K562 (cell line): ENCODE results near the gene LRRTM2. TPM values are rescaled to one million over a fixed set of nuclear protein-coding genes. Genes with fewer than 3 reads are reported as not detected.

Source experiments
- ATAC-seq: fragments of 200-7000 bp; cut with Tn5 transposase; 3 replicates; pipeline ENCODE4 v1.9.1; 2020; ENCODE audit warnings: moderate library complexity
- BruUV-seq: library from RNA; stranded (reverse); fragments of 400-500 nt; replicated peaks from 2 replicates; lab custom pipeline; 2021; lab: Mats Ljungman, UMichigan
- CTCF ChIA-PET: fragments of 300-600 bp; formaldehyde crosslinking; extraction: SDS; loops from one replicate; lab custom pipeline; 2021; ENCODE audit warnings: low intra/inter-chr PET ratio; lab: Yijun Ruan, JAX
- POLR2A ChIA-PET: fragments of 300-600, 350-650 bp; sonication (Branson Sonifier 250); formaldehyde crosslinking; extraction: SDS; loops from one replicate; lab custom pipeline; 2021; ENCODE audit warnings: antibody characterized with exemption, inconsistent platforms; lab: Yijun Ruan, JAX
- DNase-seq, 4 experiments: peaks; one replicate each; pipeline versions ENCODE4 v3.0.0 to v3.0.0-alpha.2; 2011 to 2018; ENCODE audit warnings: low spot score in 3 of 4, mixed read lengths in 3 of 4; ENCODE audit errors: extremely low read depth in 1 of 4
- FAIRE-seq: peaks from 2 replicates; lab custom pipeline; 2011; peaks lifted over from hg19 to GRCh38; lab: Jason Lieb, UNC
- H2AFZ ChIP-seq: 2 replicates; pipeline ENCODE4 v1.6.0; 2011; ENCODE audit warnings: low read depth, low read length, control low read depth, inconsistent platforms
- H3K27ac ChIP-seq: fragments of 200-600 bp; 3 replicates; pipeline ENCODE4 v1.8.0; 2011; ENCODE audit warnings: low read depth, mild to moderate bottlenecking, control low read depth, inconsistent platforms, low read length, moderate library complexity, mixed read lengths; ENCODE audit errors: extremely low read depth
- H3K27me3 ChIP-seq, 2 experiments: fragments of 300-600 bp in 1 of 2; 2 replicates in 1 of 2; 3 replicates in 1 of 2; pipeline versions ENCODE4 v1.6.0 to v1.8.0; 2011; ENCODE audit warnings: inconsistent platforms in 2 of 2, low read length in 2 of 2, mild to moderate bottlenecking in 1 of 2, mixed read lengths in 1 of 2, moderate library complexity in 1 of 2; ENCODE audit not compliant: control insufficient read depth in 2 of 2, insufficient read depth in 2 of 2
- H3K36me3 ChIP-seq: fragments of 300-600 bp; 3 replicates; pipeline ENCODE4 v1.8.0; 2011; ENCODE audit warnings: mild to moderate bottlenecking, low read length, inconsistent platforms; ENCODE audit not compliant: control insufficient read depth, insufficient read depth
- H3K4me1 ChIP-seq, 2 experiments: fragments of 200-600 bp in 1 of 2; replicated peaks in 1 of 2; 2 replicates in 1 of 2; 3 replicates in 1 of 2; pipeline versions ENCODE4 v1.5.1 to v1.8.0; 2011; ENCODE audit warnings: inconsistent platforms in 2 of 2, low read length in 2 of 2, mild to moderate bottlenecking in 1 of 2, mixed read lengths in 1 of 2, moderate library complexity in 1 of 2; ENCODE audit not compliant: control insufficient read depth in 2 of 2, insufficient read depth in 2 of 2
- H3K4me2 ChIP-seq: 2 replicates; pipeline ENCODE4 v1.6.1; 2011; ENCODE audit warnings: low read length, control low read depth, inconsistent platforms, mixed read lengths; ENCODE audit not compliant: insufficient read depth
- H3K4me3 ChIP-seq: fragments of 200-600 bp; sonication (generic), shearing (Covaris generic); 2 replicates; pipeline ENCODE4 v1.5.1; 2016; ENCODE audit warnings: control low read depth, inconsistent platforms
- H3K79me2 ChIP-seq: fragments of 200-600 bp; 3 replicates; pipeline ENCODE4 v1.8.0; 2011; ENCODE audit warnings: low read length, inconsistent platforms; ENCODE audit not compliant: control insufficient read depth, insufficient read depth
- H3K9ac ChIP-seq, 2 experiments: 2 replicates each; pipeline versions ENCODE4 v1.6.0 to v1.6.1; 2011; ENCODE audit warnings: low read depth in 2 of 2, low read length in 2 of 2, control low read depth in 1 of 2, inconsistent platforms in 1 of 2, mild to moderate bottlenecking in 1 of 2, mixed read lengths in 1 of 2; ENCODE audit not compliant: insufficient read depth in 1 of 2
- H3K9me1 ChIP-seq: one replicate; pipeline ENCODE4 v1.6.0; 2011; ENCODE audit warnings: inconsistent platforms, mild to moderate bottlenecking, low read length, moderate library complexity; ENCODE audit not compliant: control insufficient read depth, insufficient read depth
- H3K9me3 ChIP-seq: replicated peaks from 2 replicates; pipeline ENCODE4 v1.5.1; 2011; ENCODE audit warnings: low read depth, low read length, inconsistent platforms; ENCODE audit not compliant: control insufficient read depth, insufficient read depth
- H4K20me1 ChIP-seq: replicated peaks from 2 replicates; pipeline ENCODE4 v1.6.1; 2011; ENCODE audit warnings: low read length, inconsistent platforms, mixed read lengths; ENCODE audit not compliant: control insufficient read depth, insufficient read depth
- ARID3B ChIP-seq: fragments of 250-450 bp; sonication (Bioruptor Pico); IDR thresholded peaks from 2 replicates; pipeline ENCODE4 v1.4.0; 2020; ENCODE audit warnings: borderline replicate concordance
- BCOR ChIP-seq: fragments of 450-650 bp; IDR thresholded peaks from 2 replicates; pipeline ENCODE4 v1.6.1; 2016
- CHD7 ChIP-seq: fragments of 200-600 bp; sonication (generic); IDR thresholded peaks from one replicate; pipeline ENCODE4 v1.6.1; 2012; ENCODE audit warnings: mild to moderate bottlenecking, low read depth, low read length, inconsistent platforms
- POLR2AphosphoS5 ChIP-seq: IDR thresholded peaks from 2 replicates; pipeline ENCODE4 v1.6.1; 2011; ENCODE audit warnings: mild to moderate bottlenecking, low read depth, low read length, moderate library complexity; ENCODE audit not compliant: control insufficient read depth, insufficient read depth
- SP2 ChIP-seq: IDR thresholded peaks from 2 replicates; pipeline ENCODE4 v1.6.1; 2011; ENCODE audit warnings: mild to moderate bottlenecking, low read depth, low read length, moderate library complexity; ENCODE audit not compliant: poor library complexity, severe bottlenecking; ENCODE audit errors: extremely low read depth
- ZNF444 ChIP-seq: fragments of 250-450 bp; sonication (Bioruptor Pico); IDR thresholded peaks from 2 replicates; pipeline ENCODE4 v1.4.0; 2020; ENCODE audit warnings: mild to moderate bottlenecking, moderate library complexity
- WGBS: fragments of 100-300 bp; shearing (Covaris generic); methylation state at CpG from one replicate; pipeline ENCODE4 v1.1.6; 2016; ENCODE audit warnings: low coverage, mixed read lengths; ENCODE audit not compliant: insufficient coverage; ENCODE audit errors: missing lambda C conversion rate; 5-methylcytosine and 5-hydroxymethylcytosine counted together
- in situ Hi-C: fragments of 300-500 bp; cut with MboI; formaldehyde crosslinking; loops from 4 replicates; pipeline ENCODE4 v1.15.0; 2018; ENCODE audit warnings: inconsistent platforms, mixed read lengths
- intact Hi-C: fragments of 100-400 bp; cut with micrococcal nuclease; formaldehyde crosslinking; loops from 2 replicates; pipeline ENCODE4 v1.14.2; 2022
- polyA plus RNA-seq, 8 experiments: library from polyadenylated mRNA; depleted of rRNA in 4 of 8; stranded (reverse) in 5 of 8; unstranded in 3 of 8; fragments of >200 nt; fragmentation: Nextera tagmentation in 2 of 8; fragmentation: Illumina TruSeq in 1 of 8; extraction: Ambion mirVana in 2 of 8; extraction: Trizol in 1 of 8; gene quantifications; 2 replicates each; pipeline versions ENCODE4 v1.2.1 to v1.2.3, GENCODE V29; 2011 to 2014; ENCODE audit warnings: inconsistent platforms in 1 of 8, missing spikeins in 1 of 8
- total RNA-seq, 7 experiments: library from RNA; depleted of rRNA in 6 of 7; stranded (reverse); fragments of >200 nt in 6 of 7; fragmentation: Illumina TruSeq in 2 of 7; extraction: Trizol in 2 of 7; gene quantifications; 2 replicates each; pipeline versions ENCODE4 v1.2.1 to v1.2.3, GENCODE V29; 2011 to 2021; ENCODE audit warnings: low replicate concordance in 1 of 7
- TF ChIP-seq, protein P1 (sequence below): fragments of 450-650 bp; formaldehyde crosslinking; IDR thresholded peaks from 2 replicates; pipeline ENCODE4 v1.4.0; 2020; ENCODE audit warnings: mild to moderate bottlenecking, moderate library complexity

LRRTM2 gene
- total and polyA plus RNA-seq, 9 of the 15 experiments (the other 6 are each of a cell fraction or from before 2014, with no cell fraction given) = under 0.01 to 0.07 (median 0.03) TPM; not detected in 4

DNA sequence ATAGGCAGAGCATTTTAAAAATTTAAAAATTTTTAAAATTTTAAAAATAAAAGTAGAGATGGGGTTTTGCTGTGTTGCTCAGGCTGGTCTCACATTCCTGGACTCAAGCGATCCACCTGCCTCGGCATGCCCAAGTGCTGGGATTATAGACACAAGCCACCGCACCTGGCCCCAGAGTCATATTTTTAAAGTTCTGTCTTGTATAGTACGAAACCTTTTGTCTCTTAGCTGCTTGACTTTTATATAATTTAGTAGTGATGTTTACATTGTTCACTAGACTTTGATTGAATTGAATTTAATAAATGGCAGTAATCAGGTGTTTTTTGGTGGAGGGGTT lies 31.0 kb downstream of the LRRTM2 start:
- Histone ChIP-seq H3K4me2 (no peak overlapping the region), H3K4me1 (no peaks in the 10 kb centered on the region), H4K20me1 (no peaks in the 10 kb centered on the region; the same call in 1 of the 2 replicates), H3K9ac (no peak overlapping the region), H3K9me1 (no peaks in the 10 kb centered on the region), H3K27me3 (no peaks in the 10 kb centered on the region), H3K4me3 (no peak overlapping the region), H3K27ac (no peak overlapping the region), H3K79me2 (no peaks in the 10 kb centered on the region), H3K9me3 (no peaks in the 10 kb centered on the region), H2AFZ (no peak overlapping the region), H3K36me3 (peaks cover 4% of the 10 kb centered on the region; the same call in 1 of the 3 replicates)
- ChIA-PET POLR2A (interaction anchor here (0.9 kb wide), 1 partner anchor 125 kb away, joined by 4 read pairs; no protein-coding TSS in a partner anchor), CTCF (no interaction called here)
- FAIRE-seq = no peak
- BruUV-seq = no TSS peak
- 95% methylated on average over 4 of the region's 4 CpGs for WGBS
- ATAC-seq = no peak
- DNase-seq = no peak
- intact Hi-C loops = no loop called here
- in situ Hi-C loops = no loop called here
- TF ChIP-seq CHD7 (no peak), POLR2AphosphoS5 (no peak), ZNF444 (CRISPR knock-in tag) (no peak), BCOR (no peak), SP2 (no peak), ARID3B (CRISPR knock-in tag) (no peak)
- TF ChIP-seq, protein P1, sequence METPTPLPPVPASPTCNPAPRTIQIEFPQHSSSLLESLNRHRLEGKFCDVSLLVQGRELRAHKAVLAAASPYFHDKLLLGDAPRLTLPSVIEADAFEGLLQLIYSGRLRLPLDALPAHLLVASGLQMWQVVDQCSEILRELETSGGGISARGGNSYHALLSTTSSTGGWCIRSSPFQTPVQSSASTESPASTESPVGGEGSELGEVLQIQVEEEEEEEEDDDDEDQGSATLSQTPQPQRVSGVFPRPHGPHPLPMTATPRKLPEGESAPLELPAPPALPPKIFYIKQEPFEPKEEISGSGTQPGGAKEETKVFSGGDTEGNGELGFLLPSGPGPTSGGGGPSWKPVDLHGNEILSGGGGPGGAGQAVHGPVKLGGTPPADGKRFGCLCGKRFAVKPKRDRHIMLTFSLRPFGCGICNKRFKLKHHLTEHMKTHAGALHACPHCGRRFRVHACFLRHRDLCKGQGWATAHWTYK (CRISPR knock-in tag) = no peak
